Suppressor macrophage treated with lipopolysaccharide for 1 hour (primary cell): ENCODE results near the gene AFTPH.

ENCODE experiments used
- DNase-seq, 3 donors: peaks; one replicate each; pipeline ENCODE4 v3.0.0-alpha.2; 2020 to 2022

The AFTPH gene

GRCh38 chr2:64613276-64613675 is 89.1 kb downstream of the AFTPH start:
- no peak for DNase-seq

GRCh38 chr2:64615192-64615763 is 91.2 kb downstream of the AFTPH start:
- DNase-seq = no peak

GRCh38 chr2:64615844-64616536 is 91.9 kb downstream of the AFTPH start:
- no peak for DNase-seq

GRCh38 chr2:64617631-64618151 is 93.6 kb downstream of the AFTPH start:
- DNase-seq = peak; percentile 36 to 50 (median 37)

- no peak for DNase-seq
Observed at GRCh38 chr2:64620661-64621060, 96.5 kb downstream of the AFTPH start.

GRCh38 chr2:64622443-64623241 is 98.5 kb downstream of the AFTPH start:
- DNase-seq = no peak

GRCh38 chr2:64623242-64623850 is 99.2 kb downstream of the AFTPH start:
- DNase-seq = no peak

GRCh38 chr2:64624108-64624610 is 100.0 kb downstream of the AFTPH start:
- DNase-seq = no peak

- DNase-seq = no peak
Observed at GRCh38 chr2:64624862-64625261, 100.7 kb downstream of the AFTPH start.

GRCh38 chr2:64625299-64626145 is 101.4 kb downstream of the AFTPH start:
- peak; percentile 46 to 59 (median 59) for DNase-seq

GRCh38 chr2:64626146-64626809 is 102.2 kb downstream of the AFTPH start:
- DNase-seq = no peak

GRCh38 chr2:64626963-64627760 is 103.0 kb downstream of the AFTPH start:
- DNase-seq = no peak

GRCh38 chr2:64627860-64628841 is 104.0 kb downstream of the AFTPH start:
- DNase-seq = no peak

- DNase-seq = no peak
Observed at GRCh38 chr2:64629329-64629781, 105.2 kb downstream of the AFTPH start.

- DNase-seq = no peak
Observed at GRCh38 chr2:64629875-64630274, 105.7 kb downstream of the AFTPH start.

- no peak for DNase-seq
Observed at GRCh38 chr2:64630752-64631151, 106.6 kb downstream of the AFTPH start.

GRCh38 chr2:64631771-64632170 is 107.6 kb downstream of the AFTPH start:
- no peak for DNase-seq

GRCh38 chr2:64632835-64633819 is 109.0 kb downstream of the AFTPH start:
- no peak for DNase-seq
